Left lung (tissue), 10 donors: ENCODE results near the gene VAC14. TPM values are rescaled to one million over a fixed set of nuclear protein-coding genes. Genes with fewer than 3 reads are reported as not detected.

ENCODE experiments used
- ATAC-seq: fragments of 200-7000 bp; cut with Tn5 transposase; one replicate; pipeline ENCODE4 v1.9.1; 2020; ENCODE audit warnings: moderate library complexity
- DNase-seq, 4 donors: peaks; one replicate each; pipeline ENCODE4 v3.0.0-alpha.2; 2013 to 2020
- H3K27ac ChIP-seq, 2 donors: fragments of 200-600 bp; sonication (generic) in 1 of 2; one replicate each; pipeline versions ENCODE4 v1.5.0 to v1.8.0; 2020 to 2021
- H3K27me3 ChIP-seq, 2 donors: fragments of 200-600 bp; sonication (generic) in 1 of 2; one replicate each; pipeline versions ENCODE4 v1.5.0 to v1.8.0; 2020 to 2021
- H3K36me3 ChIP-seq, 2 donors: fragments of 200-600 bp; sonication (generic) in 1 of 2; one replicate each; pipeline versions ENCODE4 v1.5.0 to v1.8.0; 2020 to 2021
- H3K4me1 ChIP-seq, 2 donors: fragments of 200-600 bp; one replicate each; pipeline ENCODE4 v1.8.0; 2021
- H3K4me3 ChIP-seq, 2 donors: fragments of 200-600 bp; sonication (generic) in 1 of 2; one replicate each; pipeline versions ENCODE4 v1.5.0 to v1.8.0; 2020 to 2021; ENCODE audit warnings: mild to moderate bottlenecking in 1 of 2
- H3K9me3 ChIP-seq, 2 donors: fragments of 200-600 bp; sonication (generic) in 1 of 2; one replicate each; pipeline versions ENCODE4 v1.5.0 to v1.8.0; 2020 to 2021
- intact Hi-C, 2 donors: fragments of 100-400 bp; cut with DNase I; formaldehyde crosslinking; loops; one replicate each; pipeline versions ENCODE4 v1.11.2 to v1.14.2; 2022
- polyA plus RNA-seq, 6 donors: library from polyadenylated mRNA; unstranded; fragments of 120-200 nt; gene quantifications; one replicate each; pipeline ENCODE4 v1.2.1, GENCODE V29; 2013; ENCODE audit not compliant: insufficient read length in 6 of 6
- total RNA-seq, 2 donors: library from RNA; stranded (reverse); fragmentation: NEBNext Ultra II Directional; extraction: Animal tissue kit (Norgen Biotek cat#: 25700); gene quantifications; one replicate each; pipeline ENCODE4 v1.2.1, GENCODE V29; 2021
- TF ChIP-seq, protein P1 (sequence below), 2 donors: fragments of 200-600 bp; sonication (generic) in 1 of 2; IDR thresholded peaks; one replicate each; pipeline versions ENCODE4 v1.5.0 to v1.8.0; 2021; ENCODE audit warnings: antibody characterized with exemption in 2 of 2
- donor health status: DM: no; HTN: yes; CAD: no.
- donor health status: DM: no; HTN: no; CAD: no.

Gene VAC14
- total and polyA plus RNA-seq, 8 donors, result 22.2 to 53.2 (median 29.2) TPM

DNA sequence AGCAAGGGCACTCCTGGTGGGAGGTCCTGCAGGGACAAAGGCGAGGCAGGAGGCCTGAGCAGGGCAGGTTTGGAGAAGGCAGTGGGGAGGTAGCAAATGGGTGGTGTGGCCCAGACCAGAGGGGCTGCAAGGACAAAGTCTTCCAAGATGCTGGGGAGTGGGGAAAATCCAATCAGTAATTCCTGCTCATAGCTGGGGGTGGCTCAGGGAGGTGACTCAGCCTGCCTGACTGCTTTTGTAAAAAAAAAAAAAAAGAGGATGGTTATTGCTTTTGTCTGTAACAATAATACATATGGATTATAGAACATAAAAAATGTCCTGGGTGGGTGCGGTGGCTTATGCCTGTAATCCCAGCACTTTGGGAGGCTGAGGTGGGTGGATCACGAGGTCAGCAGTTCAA is 149.4 kb downstream of the VAC14 start:
- peaks cover 0 to 3% of the 10 kb centered on the region in 2 donors for H3K4me1 ChIP-seq
- intact Hi-C loops, result loop anchor here in 1 of 2 donors (5.0 to 10.0 kb wide), 2 partner anchors 124 to 287 kb away; no protein-coding TSS in a partner anchor
- TF ChIP-seq, protein P1, sequence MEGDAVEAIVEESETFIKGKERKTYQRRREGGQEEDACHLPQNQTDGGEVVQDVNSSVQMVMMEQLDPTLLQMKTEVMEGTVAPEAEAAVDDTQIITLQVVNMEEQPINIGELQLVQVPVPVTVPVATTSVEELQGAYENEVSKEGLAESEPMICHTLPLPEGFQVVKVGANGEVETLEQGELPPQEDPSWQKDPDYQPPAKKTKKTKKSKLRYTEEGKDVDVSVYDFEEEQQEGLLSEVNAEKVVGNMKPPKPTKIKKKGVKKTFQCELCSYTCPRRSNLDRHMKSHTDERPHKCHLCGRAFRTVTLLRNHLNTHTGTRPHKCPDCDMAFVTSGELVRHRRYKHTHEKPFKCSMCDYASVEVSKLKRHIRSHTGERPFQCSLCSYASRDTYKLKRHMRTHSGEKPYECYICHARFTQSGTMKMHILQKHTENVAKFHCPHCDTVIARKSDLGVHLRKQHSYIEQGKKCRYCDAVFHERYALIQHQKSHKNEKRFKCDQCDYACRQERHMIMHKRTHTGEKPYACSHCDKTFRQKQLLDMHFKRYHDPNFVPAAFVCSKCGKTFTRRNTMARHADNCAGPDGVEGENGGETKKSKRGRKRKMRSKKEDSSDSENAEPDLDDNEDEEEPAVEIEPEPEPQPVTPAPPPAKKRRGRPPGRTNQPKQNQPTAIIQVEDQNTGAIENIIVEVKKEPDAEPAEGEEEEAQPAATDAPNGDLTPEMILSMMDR (IDR thresholded peaks at IDR 0.05), result no peak
- ATAC-seq (no peak), DNase-seq (no peak)
- H3K27ac ChIP-seq, result no peak overlapping the region
- no peaks in the 10 kb centered on the region for H3K36me3 ChIP-seq
- H3K27me3 ChIP-seq, result no peaks in the 10 kb centered on the region
- no peak overlapping the region for H3K4me3 ChIP-seq
- no peaks in the 10 kb centered on the region for H3K9me3 ChIP-seq

DNA sequence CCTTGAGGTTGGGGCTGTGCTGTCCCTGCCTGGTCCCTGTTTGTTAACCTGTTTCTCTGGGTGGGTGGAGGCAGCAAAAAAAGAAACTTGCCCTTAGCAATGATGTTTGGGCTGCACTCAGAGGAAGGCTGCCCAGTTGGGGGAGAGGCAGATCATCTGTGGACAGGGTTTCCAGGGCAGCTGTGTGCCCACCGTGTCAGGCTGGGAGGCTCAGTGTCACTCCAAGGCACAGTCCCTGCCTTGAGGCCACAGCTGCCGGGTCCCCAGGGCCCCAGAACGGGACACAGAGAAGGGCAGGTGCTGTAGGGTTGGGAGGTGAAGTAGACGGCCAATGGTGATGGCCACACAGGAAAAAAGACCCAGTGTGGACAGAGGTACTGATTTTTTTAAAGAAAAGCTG is 150.7 kb downstream of the VAC14 start:
- Histone ChIP-seq H3K4me3 (no peak overlapping the region), H3K9me3 (no peaks in the 10 kb centered on the region), H3K4me1 (peaks cover 0 to 3% of the 10 kb centered on the region in 2 donors), H3K27ac (no peak overlapping the region), H3K36me3 (no peaks in the 10 kb centered on the region), H3K27me3 (no peaks in the 10 kb centered on the region)
- no peak for ATAC-seq
- TF ChIP-seq, protein P1 (IDR thresholded peaks at IDR 0.05), result no peak
- no peak for DNase-seq
- intact Hi-C loops, result loop anchor here in 1 of 2 donors (5.0 to 10.0 kb wide), 2 partner anchors 123 to 285 kb away; no protein-coding TSS in a partner anchor

DNA sequence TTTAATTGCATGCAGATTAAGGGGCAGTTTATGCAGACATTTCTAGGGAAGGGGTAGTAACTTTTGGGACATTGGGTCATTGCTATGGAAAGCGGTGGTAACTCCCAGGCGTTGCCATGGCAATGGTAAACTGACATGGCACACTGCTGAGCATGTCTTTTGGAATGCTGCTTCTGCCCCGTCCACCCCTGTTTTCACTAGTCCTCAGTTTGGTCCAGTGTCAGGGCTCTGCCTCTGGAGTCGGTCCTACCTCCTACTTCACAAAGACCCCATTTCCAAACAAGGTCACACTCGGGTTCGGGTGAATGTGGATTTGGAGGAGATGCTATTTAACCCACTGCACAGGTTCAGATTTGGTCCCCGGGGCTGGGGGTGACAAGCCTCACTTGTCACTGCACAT is 151.7 kb downstream of the VAC14 start:
- ATAC-seq, result no peak
- TF ChIP-seq, protein P1 (IDR thresholded peaks at IDR 0.05), result no peak
- no peaks in the 10 kb centered on the region for H3K9me3 ChIP-seq
- peaks cover 0 to 3% of the 10 kb centered on the region in 2 donors for H3K4me1 ChIP-seq
- DNase-seq, result no peak
- H3K27me3 ChIP-seq, result no peaks in the 10 kb centered on the region
- H3K36me3 ChIP-seq, result no peaks in the 10 kb centered on the region
- no peak overlapping the region for H3K4me3 ChIP-seq
- no peak overlapping the region for H3K27ac ChIP-seq
- intact Hi-C loops, result no loop called here

DNA sequence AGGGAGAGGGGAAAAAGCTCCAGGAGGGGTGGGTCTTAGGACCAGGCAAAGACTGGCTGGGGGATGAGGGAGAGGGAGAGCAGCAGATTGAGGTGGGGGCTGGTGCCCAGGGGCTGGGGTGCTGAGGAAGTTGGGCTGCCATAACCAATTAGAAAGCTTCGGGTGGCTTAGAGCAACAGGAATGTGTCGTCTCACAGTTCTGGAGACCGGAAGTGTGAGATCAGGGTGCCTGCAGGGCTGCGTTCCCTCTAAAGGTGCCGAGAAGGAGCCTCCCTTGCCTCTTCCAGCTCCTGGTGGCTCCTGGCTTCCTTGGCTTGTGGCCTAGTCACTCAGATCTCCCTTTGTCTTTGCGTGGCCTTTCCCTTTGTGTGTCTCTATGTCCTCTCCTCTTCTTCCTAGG is 152.4 kb downstream of the VAC14 start:
- no peak for ATAC-seq

DNA sequence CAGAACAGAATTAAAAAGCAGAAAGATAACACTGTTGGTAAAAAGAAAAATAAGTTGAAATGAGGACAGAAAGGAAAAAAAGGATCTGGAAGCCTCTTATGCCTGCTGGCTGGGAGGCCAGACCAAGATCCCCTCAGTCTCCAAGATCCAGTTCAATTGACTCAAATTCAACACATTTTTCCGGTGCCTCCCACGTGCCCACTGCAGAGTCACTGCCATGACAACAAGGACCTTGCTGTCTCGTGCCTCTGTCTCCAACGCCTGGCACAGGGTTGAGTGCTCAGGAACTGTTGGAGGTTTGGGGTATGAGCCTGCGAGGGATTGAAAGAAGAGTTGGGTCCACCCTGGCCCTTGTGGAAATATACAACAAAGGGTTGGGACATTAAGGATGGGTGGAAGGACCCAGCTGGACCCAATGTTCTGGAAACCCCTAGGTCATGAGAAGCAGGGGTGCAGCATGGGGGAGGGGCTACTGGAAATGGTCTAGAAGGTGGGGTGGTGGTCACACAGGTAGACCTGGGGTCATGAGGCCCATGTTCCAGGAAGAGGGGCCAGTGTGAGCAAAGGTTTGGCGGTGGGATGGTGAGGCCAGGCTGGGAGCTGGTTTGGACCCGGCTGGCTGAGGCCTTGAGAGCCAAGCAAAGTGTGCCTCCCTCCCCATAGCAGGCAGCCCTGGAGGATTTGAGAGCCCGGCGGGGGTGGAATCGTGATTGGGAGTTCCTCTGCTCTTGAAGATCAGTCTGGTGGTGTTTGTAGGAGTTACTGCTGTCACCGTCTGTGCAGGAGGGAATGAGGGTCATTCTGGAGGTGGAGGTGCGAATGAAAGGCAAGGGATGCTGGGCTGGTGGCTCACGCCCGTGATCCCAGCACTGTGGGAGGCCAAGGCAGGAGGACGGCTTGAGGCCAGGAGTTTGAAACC is 153.3 kb downstream of the VAC14 start:
- Histone ChIP-seq H3K9me3 (no peaks in the 10 kb centered on the region), H3K36me3 (no peaks in the 10 kb centered on the region), H3K27ac (no peak overlapping the region), H3K4me3 (no peak overlapping the region), H3K27me3 (no peaks in the 10 kb centered on the region), H3K4me1 (no peaks in the 10 kb centered on the region)
- ATAC-seq, result no peak
- intact Hi-C loops, result no loop called here
- TF ChIP-seq, protein P1 (IDR thresholded peaks at IDR 0.05), result no peak
- no peak for DNase-seq

More for the DNA sequence above, 152.4 kb downstream of the VAC14 start:
- TF ChIP-seq, protein P1 (IDR thresholded peaks at IDR 0.05), result no peak
- Histone ChIP-seq H3K27ac (no peak overlapping the region), H3K4me3 (no peak overlapping the region), H3K9me3 (no peaks in the 10 kb centered on the region), H3K36me3 (no peaks in the 10 kb centered on the region), H3K4me1 (no peaks in the 10 kb centered on the region), H3K27me3 (no peaks in the 10 kb centered on the region)
- DNase-seq, result no peak
- intact Hi-C loops, result no loop called here
